GM19238 (cell line): ENCODE measurements around the gene F2R.

ENCODE experiments used
- DNase-seq: peaks from one replicate; pipeline ENCODE4 v3.0.0; 2011; ENCODE audit warnings: low spot score; ENCODE audit not compliant: insufficient read length

The F2R gene

GRCh38 chr5:76690704-76691466, 25.0 kb upstream of the F2R start:
- no peak for DNase-seq

- DNase-seq = no peak
Measured at GRCh38 chr5:76691467-76692273, 24.3 kb upstream of the F2R start.

- DNase-seq = no peak
Measured at GRCh38 chr5:76692274-76692540, 23.7 kb upstream of the F2R start.

GRCh38 chr5:76692651-76693050, 23.3 kb upstream of the F2R start:
- no peak for DNase-seq

- no peak for DNase-seq
Measured at GRCh38 chr5:76693141-76693540, 22.8 kb upstream of the F2R start.

GRCh38 chr5:76694317-76694716, 21.6 kb upstream of the F2R start:
- no peak for DNase-seq

- DNase-seq = no peak
Measured at GRCh38 chr5:76695346-76695745, 20.6 kb upstream of the F2R start.

- no peak for DNase-seq
Measured at GRCh38 chr5:76696251-76696650, 19.7 kb upstream of the F2R start.

GRCh38 chr5:76697670-76698069, 18.3 kb upstream of the F2R start:
- no peak for DNase-seq

- DNase-seq = no peak
Measured at GRCh38 chr5:76700571-76700970, 15.4 kb upstream of the F2R start.

GRCh38 chr5:76701298-76701697, 14.6 kb upstream of the F2R start:
- no peak for DNase-seq

GRCh38 chr5:76703707-76704106, 12.2 kb upstream of the F2R start:
- DNase-seq = no peak

- no peak for DNase-seq
Measured at GRCh38 chr5:76704131-76704663, 11.7 kb upstream of the F2R start.

- DNase-seq = no peak
Measured at GRCh38 chr5:76705574-76705973, 10.4 kb upstream of the F2R start.

GRCh38 chr5:76709762-76710161, 6.2 kb upstream of the F2R start:
- DNase-seq = no peak

- DNase-seq = no peak
Measured at GRCh38 chr5:76710991-76711390, 4.9 kb upstream of the F2R start.

- peak; percentile 16 for DNase-seq
Measured at GRCh38 chr5:76714751-76715485, 1.0 kb upstream of the F2R start.

GRCh38 chr5:76715486-76715735, 515 bp upstream of the F2R start:
- DNase-seq = no peak

GRCh38 chr5:76716456-76717157, 681 bp downstream of the F2R start:
- no peak for DNase-seq

GRCh38 chr5:76717222-76718083, 1.5 kb downstream of the F2R start:
- no peak for DNase-seq

GRCh38 chr5:76718381-76718832, 2.5 kb downstream of the F2R start:
- no peak for DNase-seq
